SU-DHL-6 (cell line): ENCODE data around the gene ATF6.
"Not testable (repeated sequence)": the region's sequence is repeated elsewhere in the genome, so short reads cannot be mapped to it uniquely, and the experiment has no call there.

ENCODE experiments used
- H2AFZ ChIP-seq: fragments of 200-600 bp; sonication (generic); 2 replicates; pipeline ENCODE4 v1.6.1; 2014; ENCODE audit warnings: low read depth, mild to moderate bottlenecking, moderate library complexity, mixed read lengths, antibody characterized with exemption, low read length; ENCODE audit not compliant: severe bottlenecking
- H3F3A ChIP-seq: fragments of 200-600 bp; shearing (Covaris generic); 2 replicates; pipeline ENCODE4 v1.6.0; 2016; ENCODE audit warnings: antibody characterized with exemption, mild to moderate bottlenecking; ENCODE audit not compliant: insufficient read depth
- H3K27ac ChIP-seq: fragments of 200-600 bp; sonication (generic); 2 replicates; pipeline ENCODE4 v1.5.1; 2016; ENCODE audit warnings: low read depth, mild to moderate bottlenecking, low read length, moderate library complexity, mixed read lengths
- H3K27me3 ChIP-seq: fragments of 200-600 bp; sonication (generic), shearing (Covaris generic); 2 replicates; pipeline ENCODE4 v1.6.0; 2014; ENCODE audit warnings: mild to moderate bottlenecking, low read length
- H3K36me3 ChIP-seq: fragments of 200-600 bp; sonication (generic); 2 replicates; pipeline ENCODE4 v1.6.1; 2014; ENCODE audit warnings: mild to moderate bottlenecking, low read length, mixed read lengths
- H3K4me2 ChIP-seq: fragments of 300-600, 200-600 bp; shearing (Covaris generic), sonication (generic); 2 replicates; pipeline ENCODE4 v1.6.0; 2014; ENCODE audit warnings: low read length, low read depth, mild to moderate bottlenecking; ENCODE audit not compliant: poor library complexity, severe bottlenecking
- H3K4me3 ChIP-seq: fragments of 200-600 bp; sonication (generic); 2 replicates; pipeline ENCODE4 v1.5.1; 2014; ENCODE audit warnings: antibody characterized with exemption, low read length, mild to moderate bottlenecking, mixed read lengths; ENCODE audit not compliant: insufficient read depth, poor library complexity, severe bottlenecking
- H3K79me2 ChIP-seq: fragments of 200-600 bp; sonication (generic); 2 replicates; pipeline ENCODE4 v1.6.1; 2014; ENCODE audit warnings: mild to moderate bottlenecking, low read length, moderate library complexity; ENCODE audit not compliant: insufficient read depth
- H3K9ac ChIP-seq: fragments of 200-600 bp; sonication (generic); 2 replicates; pipeline ENCODE4 v1.7.0; 2014; ENCODE audit warnings: mild to moderate bottlenecking, low read length
- H3K9me2 ChIP-seq: fragments of 200-600 bp; sonication (generic); replicated peaks from 2 replicates; pipeline ENCODE4 v1.6.1; 2014; ENCODE audit warnings: low read length; ENCODE audit not compliant: insufficient read depth
- H3K9me3 ChIP-seq: fragments of 200-600 bp; sonication (generic); 2 replicates; pipeline ENCODE4 v1.6.1; 2014; ENCODE audit warnings: low read length, mixed read lengths; ENCODE audit not compliant: insufficient read depth
- H4K20me1 ChIP-seq: fragments of 200-600 bp; sonication (generic); 2 replicates; pipeline ENCODE4 v1.6.1; 2014; ENCODE audit warnings: low read depth, mild to moderate bottlenecking, antibody characterized with exemption, low read length, moderate library complexity, mixed read lengths
- CTCF ChIP-seq: fragments of 200-600 bp; sonication (generic); IDR thresholded peaks from one replicate; pipeline ENCODE4 v1.5.1; 2017; ENCODE audit warnings: antibody characterized with exemption, mild to moderate bottlenecking, low read length, moderate library complexity; ENCODE audit not compliant: insufficient read depth, poor library complexity, severe bottlenecking
- EZH2phosphoT487 ChIP-seq: fragments of 200-600 bp; sonication (generic), shearing (Covaris generic); conservative IDR thresholded peaks from 2 replicates; pipeline ENCODE4 v1.6.1; 2018; ENCODE audit warnings: mild to moderate bottlenecking, antibody characterized with exemption, low read length, moderate library complexity, mixed read lengths

ATF6 gene

GRCh38 chr1:161763522-161764098, 2.5 kb upstream of the ATF6 start:
- H3K4me3 ChIP-seq = no peak overlapping the region
- H3K9me3 ChIP-seq = no peaks in the 10 kb centered on the region
- peaks cover 20% of the 10 kb centered on the region for H3F3A ChIP-seq
- H4K20me1 ChIP-seq = no peaks in the 10 kb centered on the region
- TF ChIP-seq EZH2phosphoT487 (no peak), CTCF (peak; percentile 90)
- no peaks in the 10 kb centered on the region for H3K9me2 ChIP-seq
- peak overlapping the region; percentile 44 for H2AFZ ChIP-seq
- peak overlapping the region; percentile 37 for H3K4me2 ChIP-seq
- no peak overlapping the region for H3K27ac ChIP-seq
- H3K27me3 ChIP-seq = no peaks in the 10 kb centered on the region
- no peaks in the 10 kb centered on the region for H3K36me3 ChIP-seq
- no peak overlapping the region for H3K9ac ChIP-seq
- peaks cover 26% of the 10 kb centered on the region for H3K79me2 ChIP-seq

- peak overlapping the region; percentile 95 for H3K4me2 ChIP-seq
- no peak overlapping the region for H3K27ac ChIP-seq
- no peaks in the 10 kb centered on the region for H3K36me3 ChIP-seq
- H3K9ac ChIP-seq = no peak overlapping the region
- peaks cover 71% of the 10 kb centered on the region for H3K79me2 ChIP-seq
- H3K9me2 ChIP-seq = no peaks in the 10 kb centered on the region
- TF ChIP-seq CTCF = no peak
- TF ChIP-seq EZH2phosphoT487 = no peak
- peaks cover 11% of the 10 kb centered on the region for H3F3A ChIP-seq
- H3K4me3 ChIP-seq = no peak overlapping the region
- no peaks in the 10 kb centered on the region for H4K20me1 ChIP-seq
- no peak overlapping the region for H2AFZ ChIP-seq
- H3K9me3 ChIP-seq = no peaks in the 10 kb centered on the region
- H3K27me3 ChIP-seq = no peaks in the 10 kb centered on the region
These were observed 2.3 kb downstream of the ATF6 start for GRCh38 chr1:161768461-161768860.

- Histone ChIP-seq H3K27ac (no peak overlapping the region), H2AFZ (no peak overlapping the region), H3F3A (peaks cover 4% of the 10 kb centered on the region), H4K20me1 (no peaks in the 10 kb centered on the region), H3K9me2 (no peaks in the 10 kb centered on the region), H3K79me2 (peaks cover 78% of the 10 kb centered on the region), H3K4me2 (peak overlapping the region; percentile 8), H3K9me3 (no peaks in the 10 kb centered on the region), H3K27me3 (no peaks in the 10 kb centered on the region), H3K36me3 (no peaks in the 10 kb centered on the region), H3K4me3 (no peak overlapping the region), H3K9ac (no peak overlapping the region)
- TF ChIP-seq CTCF = no peak
- no peak for TF ChIP-seq EZH2phosphoT487
These were observed 3.0 kb downstream of the ATF6 start for GRCh38 chr1:161768986-161769672.

GRCh38 chr1:161769673-161770045, 3.5 kb downstream of the ATF6 start:
- H3K9ac ChIP-seq, H2AFZ ChIP-seq, H3K9me3 ChIP-seq, H3K4me3 ChIP-seq, H3K36me3 ChIP-seq, H3K9me2 ChIP-seq, H3K27ac ChIP-seq, H3F3A ChIP-seq, H3K4me2 ChIP-seq, H4K20me1 ChIP-seq, H3K27me3 ChIP-seq: not testable (repeated sequence)
- peaks cover 82% of the 10 kb centered on the region for H3K79me2 ChIP-seq
